Heart left ventricle (tissue), 16 donors: ENCODE results near the gene TIMELESS. TPM values are rescaled to one million over a fixed set of nuclear protein-coding genes. Genes with fewer than 3 reads are reported as not detected.

Experiments
- ATAC-seq, 4 donors: fragments of 200-7000 bp; cut with Tn5 transposase; one replicate each; pipeline ENCODE4 v1.9.1; 2020 to 2022; ENCODE audit warnings: moderate library complexity in 4 of 4, mild to moderate bottlenecking in 3 of 4, moderate number of reproducible peaks in 1 of 4
- DNase-seq, 5 donors: peaks; one replicate each; pipeline ENCODE4 v3.0.0-alpha.2; 2020
- H3K27ac ChIP-seq, 12 donors: fragments of 200-600 bp; sonication (generic) in 4 of 12; one replicate each; pipeline versions ENCODE4 v1.5.0 to v1.8.0; 2016 to 2022; ENCODE audit warnings: mild to moderate bottlenecking in 2 of 12
- H3K27me3 ChIP-seq, 9 donors: fragments of 200-600 bp; sonication (generic) in 2 of 9; one replicate each; pipeline versions ENCODE4 v1.5.1 to v1.8.0; 2016 to 2022; ENCODE audit warnings: mild to moderate bottlenecking in 3 of 9
- H3K36me3 ChIP-seq, 9 donors: fragments of 200-600 bp; sonication (generic) in 2 of 9; one replicate each; pipeline versions ENCODE4 v1.5.0 to v1.8.0; 2018 to 2022; ENCODE audit warnings: mild to moderate bottlenecking in 2 of 9
- H3K4me1 ChIP-seq, 12 donors: fragments of 200-600 bp; sonication (generic) in 4 of 12; one replicate each; pipeline versions ENCODE4 v1.5.0 to v1.8.0; 2016 to 2022; ENCODE audit warnings: mild to moderate bottlenecking in 3 of 12
- H3K4me3 ChIP-seq, 12 donors: fragments of 200-600 bp; sonication (generic) in 4 of 12; one replicate each; pipeline versions ENCODE4 v1.5.0 to v1.8.0; 2017 to 2022; ENCODE audit warnings: mild to moderate bottlenecking in 9 of 12, moderate library complexity in 4 of 12
- H3K9me3 ChIP-seq, 12 donors: fragments of 200-600 bp; sonication (generic) in 4 of 12; one replicate each; pipeline versions ENCODE4 v1.5.0 to v1.8.0; 2016 to 2022; ENCODE audit warnings: mild to moderate bottlenecking in 1 of 12
- POLR2A ChIP-seq, 2 donors: fragments of 450-650 bp; IDR thresholded peaks; one replicate each; pipeline ENCODE4 v1.6.1; 2017; ENCODE audit warnings: antibody characterized with exemption in 2 of 2, mild to moderate bottlenecking in 2 of 2, moderate library complexity in 2 of 2
- WGBS, 4 donors: extraction: QIAGEN DNeasy Blood & Tissue Kit in 2 of 4; methylation state at CpG; one replicate each; pipeline versions ENCODE4 v1.1.5 to v1.1.7; 2013 to 2018; 5-methylcytosine and 5-hydroxymethylcytosine counted together
- intact Hi-C, 10 donors: fragments of 100-400 bp; cut with DNase I; formaldehyde crosslinking; loops; one replicate each; pipeline versions ENCODE4 v1.11.1 to v1.14.2; 2022
- polyA plus RNA-seq, 2 donors: library from polyadenylated mRNA; stranded (reverse); fragments of 200-250 nt; gene quantifications; one replicate each; pipeline ENCODE4 v1.2.3, GENCODE V29; 2013
- total RNA-seq, 9 donors: library from RNA; depleted of rRNA in 2 of 9; stranded (reverse); fragments of >200 nt in 2 of 9; fragmentation: NEBNext Ultra II Directional in 3 of 9; extraction: Animal tissue kit (Norgen Biotek cat#: 25700) in 3 of 9; gene quantifications; one replicate each; pipeline versions ENCODE4 v1.1.0 to v1.2.4, GENCODE V29; 2016 to 2023
- TF ChIP-seq, protein P1 (sequence below), 12 donors: fragments of 200-600 bp; sonication (generic) in 4 of 12; IDR thresholded peaks; one replicate each; pipeline versions ENCODE4 v1.5.0 to v1.8.0; 2018 to 2022; ENCODE audit warnings: antibody characterized with exemption in 12 of 12, mild to moderate bottlenecking in 5 of 12
- donor health status: ischemic (EF 13 %, LVEDD 7.1; RV severe dilation, severe dysfunction).
- donor health status: healthy with polysubstance abuse.
- donor health status: DM: no; HTN: yes; CAD: no.
- donor health status: DM: no; HTN: no; CAD: no.
- donor health status: ischemic (EF 25% LVEDD 6.9; RV normal size, moderate dysfunction).
- donor health status: ischemic (EF 25% LVEDD 5.7; RV mildly dilated, moderate dysfunction).
- donor health status: healthy.
- donor health status: DM: yes; HTN: yes; CAD: no.
- donor health status: ischemic (EF 35%, LVEDD 5.7; RV mildly dilated, moderate dysfunction).
- donor health status: nonischemic (EF 11% LVEDD 7.7; RV severe dilation, severe dysfunction).
- donor health status: DM: yes; HTN: yes; CAD: no.
- donor health status: PGD.
- donor health status: ischemic (EF 29% LVEDD 5.4; RV normal size, mild dysfunction).
- donor health status: nonischemic (EF 23%, LVEDD 6.1; RV moderate dilation, normal function).

TIMELESS gene
- total and polyA plus RNA-seq, 11 donors: 1.1 to 7.3 (median 2.4) TPM

DNA sequence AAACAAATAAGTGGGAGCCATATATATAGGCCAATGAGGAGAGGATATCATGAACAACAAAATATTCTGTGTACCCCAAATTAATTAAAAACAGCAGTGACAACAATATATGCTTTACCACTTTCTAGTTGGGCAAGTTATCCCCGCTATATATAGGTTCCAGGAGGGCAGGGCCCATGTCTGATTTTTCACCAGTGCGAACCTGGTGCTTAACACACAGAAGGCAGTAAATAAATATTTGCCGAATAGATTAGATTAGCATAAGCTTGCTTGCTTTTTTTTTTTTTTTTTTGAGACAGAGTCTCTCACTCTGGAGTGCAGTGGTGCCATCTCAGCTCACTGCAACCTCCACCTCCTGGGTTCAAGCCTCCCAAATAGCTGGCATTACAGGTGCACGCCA, 8.6 kb upstream of the TIMELESS start:
- TF ChIP-seq, protein P1, sequence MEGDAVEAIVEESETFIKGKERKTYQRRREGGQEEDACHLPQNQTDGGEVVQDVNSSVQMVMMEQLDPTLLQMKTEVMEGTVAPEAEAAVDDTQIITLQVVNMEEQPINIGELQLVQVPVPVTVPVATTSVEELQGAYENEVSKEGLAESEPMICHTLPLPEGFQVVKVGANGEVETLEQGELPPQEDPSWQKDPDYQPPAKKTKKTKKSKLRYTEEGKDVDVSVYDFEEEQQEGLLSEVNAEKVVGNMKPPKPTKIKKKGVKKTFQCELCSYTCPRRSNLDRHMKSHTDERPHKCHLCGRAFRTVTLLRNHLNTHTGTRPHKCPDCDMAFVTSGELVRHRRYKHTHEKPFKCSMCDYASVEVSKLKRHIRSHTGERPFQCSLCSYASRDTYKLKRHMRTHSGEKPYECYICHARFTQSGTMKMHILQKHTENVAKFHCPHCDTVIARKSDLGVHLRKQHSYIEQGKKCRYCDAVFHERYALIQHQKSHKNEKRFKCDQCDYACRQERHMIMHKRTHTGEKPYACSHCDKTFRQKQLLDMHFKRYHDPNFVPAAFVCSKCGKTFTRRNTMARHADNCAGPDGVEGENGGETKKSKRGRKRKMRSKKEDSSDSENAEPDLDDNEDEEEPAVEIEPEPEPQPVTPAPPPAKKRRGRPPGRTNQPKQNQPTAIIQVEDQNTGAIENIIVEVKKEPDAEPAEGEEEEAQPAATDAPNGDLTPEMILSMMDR (IDR thresholded peaks at IDR 0.05): no peak
- no peak for TF ChIP-seq POLR2A (IDR thresholded peaks at IDR 0.05)

GRCh38 chr12:56454557-56454956, 5.3 kb upstream of the TIMELESS start, which contains the start of gene MIP:
Gene MIP (minus strand): TSS chr12:56454657. CDS start chr12:56454613, 44 bp downstream.
- ATAC-seq (no peak), DNase-seq (no peak)
- 86 to 91% (median 87%) methylated on average over 5 of the region's 5 CpGs for WGBS, 4 donors
- Histone ChIP-seq H3K36me3 (no peaks in the 10 kb centered on the region), H3K27me3 (no peaks in the 10 kb centered on the region), H3K27ac (no peak within 1 kb of the TSS), H3K4me1 (peaks cover 0 to 6% (median 4%) of the 10 kb centered on the region in 12 donors), H3K9me3 (no peaks in the 10 kb centered on the region), H3K4me3 (no peak within 1 kb of the TSS)
- no peak for TF ChIP-seq POLR2A (IDR thresholded peaks at IDR 0.05)
- TF ChIP-seq, protein P1 (IDR thresholded peaks at IDR 0.05): no peak
- intact Hi-C loops: loop anchor here in 2 of 10 donors (5.0 to 10.0 kb wide), 2 partner anchors 90 to 92 kb away; partner anchors contain the start of genes APOF (in 2 of the 2) and STAT2 (in 2 of the 2)

More for the DNA sequence above, 8.6 kb upstream of the TIMELESS start:
- no peak for DNase-seq
- intact Hi-C loops: loop anchor here in 1 of 10 donors (10.0 kb wide), 1 partner anchor 93 kb away; the partner anchor contains the start of genes APOF and STAT2
- 88 to 93% (median 91%) methylated on average over 4 of the region's 4 CpGs for WGBS, 4 donors
- Histone ChIP-seq H3K27ac (no peak overlapping the region), H3K9me3 (no peaks in the 10 kb centered on the region), H3K36me3 (no peaks in the 10 kb centered on the region), H3K27me3 (no peaks in the 10 kb centered on the region), H3K4me1 (no peaks in the 10 kb centered on the region), H3K4me3 (no peak overlapping the region)
- ATAC-seq: no peak

GRCh38 chr12:56451147-56451546, 1.9 kb upstream of the TIMELESS start:
- Histone ChIP-seq H3K36me3 (no peaks in the 10 kb centered on the region), H3K27me3 (no peaks in the 10 kb centered on the region), H3K27ac (no peak overlapping the region), H3K4me3 (no peak overlapping the region), H3K9me3 (no peaks in the 10 kb centered on the region), H3K4me1 (peaks cover 0 to 22% (median 10%) of the 10 kb centered on the region in 12 donors)
- DNase-seq: no peak
- TF ChIP-seq, protein P1 (IDR thresholded peaks at IDR 0.05): no peak
- TF ChIP-seq POLR2A (IDR thresholded peaks at IDR 0.05): no peak
- 69 to 89% (median 79%) methylated on average over 5 of the region's 5 CpGs for WGBS, 4 donors
- no peak for ATAC-seq
- intact Hi-C loops: loop anchor here in 2 of 10 donors (5.0 to 10.0 kb wide), 2 partner anchors 86 to 89 kb away; partner anchors contain the start of genes APOF (in 2 of the 2) and STAT2 (in 2 of the 2)

DNA sequence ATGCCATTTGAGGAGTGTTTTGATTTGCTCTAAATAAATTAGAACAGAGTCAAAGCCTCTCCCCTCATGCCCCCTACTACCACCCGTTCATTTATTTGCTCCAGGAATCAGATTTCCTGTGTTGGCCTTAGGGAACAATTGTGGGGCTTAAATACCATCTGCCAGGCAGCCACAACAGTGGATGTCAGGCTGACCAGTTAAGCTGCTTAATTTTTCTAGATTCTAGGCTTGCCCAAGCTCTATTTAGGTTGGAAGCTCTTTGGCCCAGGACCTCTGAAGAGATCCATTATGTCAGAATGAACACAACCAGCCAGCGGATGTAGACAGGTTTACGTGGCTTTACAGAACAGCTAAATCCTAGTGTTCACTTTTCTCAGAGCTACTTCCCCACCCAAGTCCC, 1.0 kb upstream of the TIMELESS start:
- peak overlapping the region in 2 of 12 donors; percentile 92 to 94 for H3K27ac ChIP-seq
- WGBS, 4 donors: 89 to 93% (median 91%) methylated on average over 3 of the region's 3 CpGs
- no peaks in the 10 kb centered on the region for H3K36me3 ChIP-seq

More for the DNA sequence above, 1.0 kb upstream of the TIMELESS start:
- no peaks in the 10 kb centered on the region for H3K27me3 ChIP-seq
- TF ChIP-seq, protein P1 (IDR thresholded peaks at IDR 0.05): no peak
- no peak for TF ChIP-seq POLR2A (IDR thresholded peaks at IDR 0.05)
- H3K4me1 ChIP-seq: peaks cover 0 to 22% (median 10%) of the 10 kb centered on the region in 12 donors
- H3K4me3 ChIP-seq: no peak overlapping the region
- DNase-seq (no peak), ATAC-seq (no peak)
- intact Hi-C loops: loop anchor here in 2 of 10 donors (5.0 to 10.0 kb wide), 2 partner anchors 85 to 88 kb away; partner anchors contain the start of genes APOF (in 2 of the 2) and STAT2 (in 2 of the 2)
- H3K9me3 ChIP-seq: no peaks in the 10 kb centered on the region
